PC-9 (cell line): Measurements from ENCODE around the gene ADAMTSL4.

ENCODE experiments used
- EZH2 ChIP-seq: fragments of 200-600 bp; sonication (generic); IDR thresholded peaks from 2 replicates; pipeline ENCODE4 v1.8.0; 2017; ENCODE audit warnings: antibody characterized with exemption, low read depth
- TF ChIP-seq, protein P1 (sequence below): fragments of 200-600 bp; sonication (generic); conservative IDR thresholded peaks from 2 replicates; pipeline ENCODE4 v1.6.1; 2017; ENCODE audit warnings: mixed run types, antibody characterized with exemption, mild to moderate bottlenecking, moderate library complexity

GRCh38 chr1:150562446-150563339 lies 13.5 kb downstream of the ADAMTSL4 start:
- TF ChIP-seq, protein P1, sequence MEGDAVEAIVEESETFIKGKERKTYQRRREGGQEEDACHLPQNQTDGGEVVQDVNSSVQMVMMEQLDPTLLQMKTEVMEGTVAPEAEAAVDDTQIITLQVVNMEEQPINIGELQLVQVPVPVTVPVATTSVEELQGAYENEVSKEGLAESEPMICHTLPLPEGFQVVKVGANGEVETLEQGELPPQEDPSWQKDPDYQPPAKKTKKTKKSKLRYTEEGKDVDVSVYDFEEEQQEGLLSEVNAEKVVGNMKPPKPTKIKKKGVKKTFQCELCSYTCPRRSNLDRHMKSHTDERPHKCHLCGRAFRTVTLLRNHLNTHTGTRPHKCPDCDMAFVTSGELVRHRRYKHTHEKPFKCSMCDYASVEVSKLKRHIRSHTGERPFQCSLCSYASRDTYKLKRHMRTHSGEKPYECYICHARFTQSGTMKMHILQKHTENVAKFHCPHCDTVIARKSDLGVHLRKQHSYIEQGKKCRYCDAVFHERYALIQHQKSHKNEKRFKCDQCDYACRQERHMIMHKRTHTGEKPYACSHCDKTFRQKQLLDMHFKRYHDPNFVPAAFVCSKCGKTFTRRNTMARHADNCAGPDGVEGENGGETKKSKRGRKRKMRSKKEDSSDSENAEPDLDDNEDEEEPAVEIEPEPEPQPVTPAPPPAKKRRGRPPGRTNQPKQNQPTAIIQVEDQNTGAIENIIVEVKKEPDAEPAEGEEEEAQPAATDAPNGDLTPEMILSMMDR: no peak
- no peak for TF ChIP-seq EZH2
